ENCODE measurements around the gene RASA2. TPM values are rescaled to one million over a fixed set of nuclear protein-coding genes. Genes with fewer than 3 reads are reported as not detected.

RASA2 gene
- total and polyA plus RNA-seq, 4 donors, result 1.6 to 5.4 (median 4.6) TPM

DNA sequence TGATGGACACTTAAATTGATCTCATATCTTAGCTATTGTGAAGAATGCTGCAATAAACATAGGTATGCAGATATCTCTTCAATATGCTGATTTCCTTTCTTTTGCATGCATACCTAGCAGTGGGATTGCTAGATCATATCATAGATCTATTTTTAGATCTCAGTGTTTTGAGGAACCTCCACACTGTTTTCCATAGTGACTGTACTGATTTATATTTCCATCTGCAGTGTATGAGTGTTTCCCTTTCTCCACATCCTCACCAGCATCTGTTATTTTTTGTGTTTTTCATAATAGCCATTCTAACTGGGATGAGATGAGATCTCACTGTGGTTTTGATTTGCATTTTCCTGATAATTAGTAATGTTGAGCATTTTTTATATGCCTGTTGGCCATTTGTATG is 17.1 kb upstream of the RASA2 start:
- no peak overlapping the region for H3K27ac ChIP-seq (ENCODE audit: low read depth in 1 of 2, low read length in 2 of 2)
- DNase-seq (ENCODE audit: low spot score), result no peak
- no peak overlapping the region for H3K9ac ChIP-seq (ENCODE audit: low read depth in 1 of 2, low read length in 2 of 2)
- no peaks in the 10 kb centered on the region for H3K36me3 ChIP-seq (ENCODE audit: control insufficient read depth in 4 of 4, insufficient read depth in 3 of 4, low read depth in 1 of 4, low read length in 3 of 4)
- no peaks in the 10 kb centered on the region for H3K9me3 ChIP-seq (ENCODE audit: control insufficient read depth in 4 of 4, low read length in 3 of 4)
- H3K27me3 ChIP-seq (ENCODE audit: control insufficient read depth in 4 of 4, insufficient read depth in 4 of 4, low read length in 3 of 4), result no peaks in the 10 kb centered on the region
- no peak overlapping the region for H3K4me3 ChIP-seq (ENCODE audit: low read depth in 1 of 3, low read length in 3 of 3)
- no peaks in the 10 kb centered on the region for H3K4me1 ChIP-seq (ENCODE audit: control insufficient read depth in 4 of 4, insufficient read depth in 4 of 4, low read length in 3 of 4)
- TF ChIP-seq, protein P1, sequence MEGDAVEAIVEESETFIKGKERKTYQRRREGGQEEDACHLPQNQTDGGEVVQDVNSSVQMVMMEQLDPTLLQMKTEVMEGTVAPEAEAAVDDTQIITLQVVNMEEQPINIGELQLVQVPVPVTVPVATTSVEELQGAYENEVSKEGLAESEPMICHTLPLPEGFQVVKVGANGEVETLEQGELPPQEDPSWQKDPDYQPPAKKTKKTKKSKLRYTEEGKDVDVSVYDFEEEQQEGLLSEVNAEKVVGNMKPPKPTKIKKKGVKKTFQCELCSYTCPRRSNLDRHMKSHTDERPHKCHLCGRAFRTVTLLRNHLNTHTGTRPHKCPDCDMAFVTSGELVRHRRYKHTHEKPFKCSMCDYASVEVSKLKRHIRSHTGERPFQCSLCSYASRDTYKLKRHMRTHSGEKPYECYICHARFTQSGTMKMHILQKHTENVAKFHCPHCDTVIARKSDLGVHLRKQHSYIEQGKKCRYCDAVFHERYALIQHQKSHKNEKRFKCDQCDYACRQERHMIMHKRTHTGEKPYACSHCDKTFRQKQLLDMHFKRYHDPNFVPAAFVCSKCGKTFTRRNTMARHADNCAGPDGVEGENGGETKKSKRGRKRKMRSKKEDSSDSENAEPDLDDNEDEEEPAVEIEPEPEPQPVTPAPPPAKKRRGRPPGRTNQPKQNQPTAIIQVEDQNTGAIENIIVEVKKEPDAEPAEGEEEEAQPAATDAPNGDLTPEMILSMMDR (IDR thresholded peaks at IDR 0.05; ENCODE audit: low read depth, low read length, missing input control), result no peak
- TF ChIP-seq TAF1 (conservative IDR thresholded peaks at IDR 0.05), result no peak
- TF ChIP-seq EGR1 (IDR thresholded peaks at IDR 0.05; ENCODE audit: low read depth in 2 of 2), result no peak
- TF ChIP-seq, protein P2, sequence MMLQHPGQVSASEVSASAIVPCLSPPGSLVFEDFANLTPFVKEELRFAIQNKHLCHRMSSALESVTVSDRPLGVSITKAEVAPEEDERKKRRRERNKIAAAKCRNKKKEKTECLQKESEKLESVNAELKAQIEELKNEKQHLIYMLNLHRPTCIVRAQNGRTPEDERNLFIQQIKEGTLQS (IDR thresholded peaks at IDR 0.05), result no peak

DNA sequence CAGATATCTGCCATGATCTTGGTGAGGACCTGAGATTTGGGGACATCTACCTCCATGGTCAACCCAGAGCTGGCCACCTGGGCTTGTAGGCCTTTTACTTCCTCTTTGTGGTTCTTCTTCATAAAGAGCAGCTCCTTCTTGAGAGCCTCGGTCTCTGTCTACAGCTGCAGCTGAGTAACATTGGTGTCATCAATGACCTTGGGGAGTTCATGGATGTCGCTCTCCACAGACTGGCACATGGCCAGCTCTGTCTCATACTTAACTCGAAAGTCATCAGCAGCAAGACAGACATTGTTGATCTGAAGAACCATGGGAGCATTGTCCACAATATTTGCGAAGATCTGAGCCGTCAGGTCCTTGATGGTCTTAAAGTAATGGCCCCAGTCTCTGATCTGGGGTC is 15.7 kb upstream of the RASA2 start:
- H3K36me3 ChIP-seq (ENCODE audit: control insufficient read depth in 4 of 4, insufficient read depth in 3 of 4, low read depth in 1 of 4, low read length in 3 of 4), result no peaks in the 10 kb centered on the region
- no peaks in the 10 kb centered on the region for H3K9me3 ChIP-seq (ENCODE audit: control insufficient read depth in 4 of 4, low read length in 3 of 4)
- no peaks in the 10 kb centered on the region for H3K4me1 ChIP-seq (ENCODE audit: control insufficient read depth in 4 of 4, insufficient read depth in 4 of 4, low read length in 3 of 4)
- H3K27ac ChIP-seq (ENCODE audit: low read depth in 1 of 2, low read length in 2 of 2), result no peak overlapping the region
- 92% methylated on average over 5 of the region's 5 CpGs for WGBS
- H3K9ac ChIP-seq (ENCODE audit: low read depth in 1 of 2, low read length in 2 of 2), result no peak overlapping the region
- DNase-seq (ENCODE audit: low spot score), result no peak
- H3K27me3 ChIP-seq (ENCODE audit: control insufficient read depth in 4 of 4, insufficient read depth in 4 of 4, low read length in 3 of 4), result no peaks in the 10 kb centered on the region
- H3K4me3 ChIP-seq (ENCODE audit: low read depth in 1 of 3, low read length in 3 of 3), result no peak overlapping the region
- TF ChIP-seq NR2F2 (IDR thresholded peaks at IDR 0.05) (no peak), GABPA (IDR thresholded peaks at IDR 0.05 in 1 of 2, conservative IDR thresholded peaks at IDR 0.05 in 1 of 2) (no peak), HNF4G (IDR thresholded peaks at IDR 0.05) (no peak), SP1 (IDR thresholded peaks at IDR 0.05) (no peak), FOXA1 (IDR thresholded peaks at IDR 0.05) (no peak), EGR1 (IDR thresholded peaks at IDR 0.05; ENCODE audit: low read depth in 2 of 2) (no peak), RXRA (IDR thresholded peaks at IDR 0.05) (no peak), RAD21 (IDR thresholded peaks at IDR 0.05) (no peak)
- TF ChIP-seq, protein P2 (IDR thresholded peaks at IDR 0.05), result no peak
- TF ChIP-seq, protein P3, sequence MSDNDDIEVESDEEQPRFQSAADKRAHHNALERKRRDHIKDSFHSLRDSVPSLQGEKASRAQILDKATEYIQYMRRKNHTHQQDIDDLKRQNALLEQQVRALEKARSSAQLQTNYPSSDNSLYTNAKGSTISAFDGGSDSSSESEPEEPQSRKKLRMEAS (IDR thresholded peaks at IDR 0.05), result no peak
- TF ChIP-seq, protein P4, sequence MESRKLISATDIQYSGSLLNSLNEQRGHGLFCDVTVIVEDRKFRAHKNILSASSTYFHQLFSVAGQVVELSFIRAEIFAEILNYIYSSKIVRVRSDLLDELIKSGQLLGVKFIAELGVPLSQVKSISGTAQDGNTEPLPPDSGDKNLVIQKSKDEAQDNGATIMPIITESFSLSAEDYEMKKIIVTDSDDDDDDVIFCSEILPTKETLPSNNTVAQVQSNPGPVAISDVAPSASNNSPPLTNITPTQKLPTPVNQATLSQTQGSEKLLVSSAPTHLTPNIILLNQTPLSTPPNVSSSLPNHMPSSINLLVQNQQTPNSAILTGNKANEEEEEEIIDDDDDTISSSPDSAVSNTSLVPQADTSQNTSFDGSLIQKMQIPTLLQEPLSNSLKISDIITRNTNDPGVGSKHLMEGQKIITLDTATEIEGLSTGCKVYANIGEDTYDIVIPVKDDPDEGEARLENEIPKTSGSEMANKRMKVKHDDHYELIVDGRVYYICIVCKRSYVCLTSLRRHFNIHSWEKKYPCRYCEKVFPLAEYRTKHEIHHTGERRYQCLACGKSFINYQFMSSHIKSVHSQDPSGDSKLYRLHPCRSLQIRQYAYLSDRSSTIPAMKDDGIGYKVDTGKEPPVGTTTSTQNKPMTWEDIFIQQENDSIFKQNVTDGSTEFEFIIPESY (IDR thresholded peaks at IDR 0.05), result no peak
- TF ChIP-seq, protein P1 (IDR thresholded peaks at IDR 0.05; ENCODE audit: low read depth, low read length, missing input control), result no peak
- TF ChIP-seq, protein P5, sequence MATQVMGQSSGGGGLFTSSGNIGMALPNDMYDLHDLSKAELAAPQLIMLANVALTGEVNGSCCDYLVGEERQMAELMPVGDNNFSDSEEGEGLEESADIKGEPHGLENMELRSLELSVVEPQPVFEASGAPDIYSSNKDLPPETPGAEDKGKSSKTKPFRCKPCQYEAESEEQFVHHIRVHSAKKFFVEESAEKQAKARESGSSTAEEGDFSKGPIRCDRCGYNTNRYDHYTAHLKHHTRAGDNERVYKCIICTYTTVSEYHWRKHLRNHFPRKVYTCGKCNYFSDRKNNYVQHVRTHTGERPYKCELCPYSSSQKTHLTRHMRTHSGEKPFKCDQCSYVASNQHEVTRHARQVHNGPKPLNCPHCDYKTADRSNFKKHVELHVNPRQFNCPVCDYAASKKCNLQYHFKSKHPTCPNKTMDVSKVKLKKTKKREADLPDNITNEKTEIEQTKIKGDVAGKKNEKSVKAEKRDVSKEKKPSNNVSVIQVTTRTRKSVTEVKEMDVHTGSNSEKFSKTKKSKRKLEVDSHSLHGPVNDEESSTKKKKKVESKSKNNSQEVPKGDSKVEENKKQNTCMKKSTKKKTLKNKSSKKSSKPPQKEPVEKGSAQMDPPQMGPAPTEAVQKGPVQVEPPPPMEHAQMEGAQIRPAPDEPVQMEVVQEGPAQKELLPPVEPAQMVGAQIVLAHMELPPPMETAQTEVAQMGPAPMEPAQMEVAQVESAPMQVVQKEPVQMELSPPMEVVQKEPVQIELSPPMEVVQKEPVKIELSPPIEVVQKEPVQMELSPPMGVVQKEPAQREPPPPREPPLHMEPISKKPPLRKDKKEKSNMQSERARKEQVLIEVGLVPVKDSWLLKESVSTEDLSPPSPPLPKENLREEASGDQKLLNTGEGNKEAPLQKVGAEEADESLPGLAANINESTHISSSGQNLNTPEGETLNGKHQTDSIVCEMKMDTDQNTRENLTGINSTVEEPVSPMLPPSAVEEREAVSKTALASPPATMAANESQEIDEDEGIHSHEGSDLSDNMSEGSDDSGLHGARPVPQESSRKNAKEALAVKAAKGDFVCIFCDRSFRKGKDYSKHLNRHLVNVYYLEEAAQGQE (IDR thresholded peaks at IDR 0.05), result no peak
